T-cell (primary cell): ENCODE data around the gene HECW1. TPM values are rescaled to one million over a fixed set of nuclear protein-coding genes. Genes with fewer than 3 reads are reported as not detected.

Experiments
- total RNA-seq, 35 experiments: library from RNA in 6 of 35; stranded (reverse) in 6 of 35; fragments of 120-200 nt in 1 of 35; gene quantifications; one replicate each; pipeline versions ENCODE4 v1.2.1 to v1.2.4 and lab custom pipeline; 2013 to 2026

The HECW1 gene
- total RNA-seq, 5 donors from 2014 or later (not counting 1 experiment from before 2014, with no cell fraction given), result not detected

Other genes with a start within 250 kb of the HECW1 start
- gene C7orf25, start 200.6 kb upstream of the HECW1 start, total RNA-seq, result 1 to 10 TPM; 3.3 to 8.4 (median 5.2) TPM
- gene PSMA2, start 180.5 kb upstream of the HECW1 start, total RNA-seq, result 10 to 100 TPM; 37.0 to 50.5 (median 43.7) TPM
- gene MRPL32, start 180.3 kb upstream of the HECW1 start, total RNA-seq, result 10 to 100 TPM; 37.0 to 46.6 (median 40.8) TPM